Suppressor macrophage treated with lipopolysaccharide for 1 hour (primary cell): ENCODE results near the gene PTGER3.
"Not testable (repeated sequence)": the region's sequence is repeated elsewhere in the genome, so short reads cannot be mapped to it uniquely, and the experiment has no call there.

Experiments used
- DNase-seq, 3 donors: peaks; one replicate each; pipeline ENCODE4 v3.0.0-alpha.2; 2020 to 2022

The PTGER3 gene

DNA sequence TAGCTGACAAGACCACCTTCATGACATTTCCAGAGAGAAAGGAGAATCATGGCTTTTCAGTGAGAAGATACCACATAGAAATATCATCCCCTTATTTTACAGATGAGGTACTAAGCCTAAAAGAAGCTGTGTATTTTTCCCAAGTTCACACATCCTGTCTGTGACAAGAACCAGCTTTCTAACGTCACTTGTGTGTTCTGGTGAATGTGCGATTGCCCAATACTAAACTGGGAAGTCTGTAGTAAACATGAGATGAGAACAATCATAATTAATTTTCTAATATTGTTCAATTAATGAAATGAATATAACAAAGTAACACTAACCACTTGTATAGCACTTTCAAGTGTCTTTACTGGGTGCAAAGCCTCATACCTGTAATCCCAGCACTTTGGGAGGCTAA is 46.0 kb downstream of the PTGER3 start:
- peak in 1 of 3 donors; percentile 25 for DNase-seq

DNA sequence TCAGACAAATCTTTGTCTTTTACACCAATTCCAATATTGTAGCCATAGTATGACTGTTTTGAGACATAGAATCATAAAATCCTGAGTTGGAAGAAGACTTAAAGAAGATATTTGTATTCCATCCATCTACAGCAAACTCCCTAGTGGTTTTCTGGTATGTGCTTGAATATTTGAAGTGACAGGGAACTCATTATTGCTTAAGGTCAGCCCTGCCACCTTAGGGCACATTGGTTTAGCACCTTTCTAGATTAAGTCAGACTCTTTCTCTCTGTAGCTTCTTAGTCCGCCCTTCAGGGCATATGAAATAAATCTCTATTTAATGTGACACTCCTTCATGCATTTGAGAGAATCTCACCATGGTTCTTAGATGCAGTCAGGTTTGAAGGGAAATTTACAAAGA is 49.8 kb downstream of the PTGER3 start:
- DNase-seq: no peak

DNA sequence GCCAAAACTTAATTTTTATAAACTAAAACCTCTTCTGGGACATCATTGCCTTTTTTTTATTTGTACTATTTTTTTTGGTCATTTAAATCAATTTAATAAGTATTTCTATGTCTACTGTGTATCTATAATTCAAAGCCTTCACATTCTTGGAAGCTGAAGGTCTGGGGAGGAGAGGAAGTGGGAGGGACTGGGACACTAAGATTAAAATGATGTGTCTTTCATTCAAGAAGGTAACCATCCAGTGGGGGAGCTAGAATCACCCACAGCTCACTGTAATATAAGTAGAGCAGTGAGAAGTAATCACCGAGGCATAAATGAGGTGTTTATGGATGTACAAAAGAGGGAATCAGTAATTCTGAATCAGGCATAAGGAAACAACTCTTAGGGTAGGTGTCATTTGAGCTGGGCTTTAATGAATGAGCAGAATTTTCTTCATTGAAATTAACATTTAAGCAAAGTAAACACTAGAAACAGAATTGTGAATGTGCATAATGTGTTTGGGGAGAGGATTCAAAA is 52.8 kb downstream of the PTGER3 start:
- no peak for DNase-seq

DNA sequence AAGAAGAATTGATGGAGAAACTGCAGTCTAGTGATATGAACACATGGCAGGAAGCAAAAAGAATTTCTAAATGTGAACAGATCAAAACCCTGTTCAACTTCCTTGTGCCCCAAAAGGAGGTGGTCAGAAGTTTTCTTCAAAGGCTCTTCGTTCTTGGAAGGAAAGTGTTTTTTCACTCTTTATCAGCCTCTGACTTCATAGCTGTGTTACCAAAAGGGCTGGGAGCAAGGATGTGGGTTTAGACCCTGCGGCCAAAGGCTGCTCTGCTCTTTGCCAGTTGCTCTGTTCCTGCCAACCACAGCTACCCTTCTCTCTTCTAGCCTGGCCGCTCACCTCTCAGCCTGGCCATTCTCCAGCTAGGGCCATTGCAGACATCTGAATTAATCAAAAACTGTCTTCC is 53.8 kb downstream of the PTGER3 start:
- DNase-seq: no peak

DNA sequence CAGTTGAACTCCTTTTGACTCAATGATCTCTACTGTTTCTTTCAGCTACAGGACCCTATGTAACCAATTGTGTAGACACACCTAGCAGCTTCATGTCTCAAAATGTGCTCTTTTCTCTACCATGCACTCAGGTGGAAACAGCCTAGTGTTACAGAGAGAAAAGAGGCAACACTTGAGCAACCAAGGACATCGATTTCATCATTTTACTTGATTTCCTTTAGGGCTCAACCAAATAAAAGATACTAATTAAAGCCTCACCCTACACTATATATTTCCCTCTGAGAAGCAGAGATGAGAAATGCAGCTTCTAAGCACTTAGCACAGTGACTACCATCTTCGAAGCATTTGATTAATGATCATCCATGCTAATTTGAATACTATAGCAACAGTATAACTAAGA is 55.1 kb downstream of the PTGER3 start:
- no peak for DNase-seq

DNA sequence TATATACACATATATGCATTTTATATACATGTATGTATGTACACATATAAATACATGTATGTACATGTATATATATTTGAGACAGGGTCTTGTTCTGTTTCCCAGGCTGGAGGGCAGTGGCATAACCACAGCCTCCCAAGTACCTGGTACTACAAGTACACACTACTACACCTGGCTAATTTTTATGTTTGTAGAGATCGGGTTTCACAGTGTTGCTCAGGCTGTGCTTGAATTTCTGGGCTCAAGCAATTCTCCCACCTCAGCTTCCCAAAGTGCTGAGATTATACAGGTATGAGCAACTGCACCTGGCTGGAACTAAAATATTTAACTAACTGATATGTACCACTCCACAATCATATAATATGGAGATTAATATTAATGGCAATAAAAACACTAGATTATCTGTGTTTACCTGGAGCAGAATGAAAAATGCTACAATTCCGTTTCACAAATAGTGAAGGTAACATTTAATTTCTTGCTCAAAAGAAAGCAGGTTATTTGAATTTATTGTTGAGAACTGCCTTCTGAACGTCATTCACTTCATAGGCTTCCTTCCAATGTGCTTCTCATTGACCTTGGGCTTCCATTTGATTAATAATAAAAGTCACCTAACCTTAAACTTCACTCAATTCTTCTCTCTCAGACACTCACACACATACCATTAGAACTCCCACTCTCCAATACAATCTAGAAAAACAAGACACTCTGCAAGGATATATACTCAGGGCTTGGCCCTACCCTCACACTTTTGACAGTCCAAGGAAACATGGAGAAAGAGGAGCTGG is 57.0 kb downstream of the PTGER3 start:
- DNase-seq: no peak

DNA sequence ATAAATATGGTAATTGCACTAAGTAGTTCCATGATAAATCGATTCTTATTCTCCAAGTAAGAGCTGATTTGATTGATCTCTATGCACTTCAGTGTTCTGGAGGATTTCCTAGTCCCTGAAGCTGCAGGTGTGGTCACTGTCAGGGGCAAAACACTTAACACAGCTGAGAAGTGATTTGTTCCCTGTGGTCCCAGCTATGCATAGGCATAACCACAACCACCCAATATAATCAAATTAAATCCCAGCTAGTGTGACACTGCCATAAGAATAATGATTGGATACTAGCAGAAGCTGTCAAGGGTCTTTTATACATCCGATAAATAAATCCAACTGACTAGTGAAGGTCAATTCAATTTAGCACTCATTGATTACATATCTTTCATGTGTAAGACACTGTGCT is 60.1 kb downstream of the PTGER3 start:
- no peak for DNase-seq

DNA sequence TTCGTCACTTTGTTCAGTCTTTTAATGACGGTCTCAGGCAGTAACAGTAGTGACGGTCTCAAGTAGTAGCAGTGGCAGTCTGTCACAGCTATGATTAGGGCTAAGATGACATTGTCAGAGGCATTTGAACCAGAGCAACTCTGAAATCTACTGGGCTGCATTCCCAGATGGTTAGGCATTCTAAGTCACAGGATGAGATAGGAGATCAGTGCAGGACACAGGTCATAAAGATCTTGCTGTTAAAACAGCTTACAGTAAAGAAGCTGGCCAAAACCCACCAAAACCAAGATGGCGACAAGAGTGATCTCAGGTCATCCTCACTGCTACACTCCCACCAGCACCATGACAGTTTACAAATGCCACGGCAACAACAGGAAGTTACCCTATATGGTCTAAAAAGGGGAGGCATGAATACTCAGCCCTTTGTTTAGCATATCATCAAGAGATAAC is 61.8 kb downstream of the PTGER3 start:
- DNase-seq: not testable (repeated sequence)

DNA sequence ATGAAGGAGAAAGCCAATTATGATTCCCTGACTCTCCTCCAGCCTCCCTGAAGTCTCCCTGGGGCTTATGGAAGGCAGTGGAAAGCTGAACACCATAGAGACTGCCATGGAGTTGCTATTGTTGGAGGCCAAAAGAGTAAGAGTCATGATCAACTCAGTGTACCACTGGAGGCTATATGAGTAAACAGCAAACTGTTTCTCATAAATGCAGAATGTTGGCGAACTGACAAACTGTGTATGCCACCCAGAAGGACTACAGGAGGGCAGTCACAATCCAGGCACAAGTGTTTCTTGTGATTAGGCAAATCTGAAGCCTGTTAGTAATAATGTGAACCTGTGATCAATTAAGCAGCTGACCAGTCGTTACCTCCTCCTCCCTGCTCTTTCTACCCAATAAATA is 62.3 kb downstream of the PTGER3 start:
- not testable (repeated sequence) for DNase-seq

DNA sequence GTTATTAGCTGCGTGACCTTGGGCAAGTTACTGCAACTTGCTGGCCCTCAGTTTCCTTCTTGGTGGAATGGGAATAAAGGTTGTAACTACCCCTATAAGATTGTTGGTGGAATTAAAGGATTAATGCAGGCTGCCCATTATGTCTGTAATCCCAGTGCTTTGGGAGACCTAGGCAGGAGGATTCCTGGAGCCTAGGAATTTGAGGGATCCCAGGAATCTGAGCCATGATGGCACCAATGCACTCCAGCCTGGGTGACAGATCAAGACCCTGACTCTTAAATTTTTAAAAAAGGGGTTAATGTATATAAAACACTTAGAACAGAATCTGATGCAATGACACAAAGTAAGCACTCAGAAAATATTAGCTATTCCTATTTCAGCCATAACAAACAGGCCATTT is 67.3 kb downstream of the PTGER3 start:
- DNase-seq: no peak

DNA sequence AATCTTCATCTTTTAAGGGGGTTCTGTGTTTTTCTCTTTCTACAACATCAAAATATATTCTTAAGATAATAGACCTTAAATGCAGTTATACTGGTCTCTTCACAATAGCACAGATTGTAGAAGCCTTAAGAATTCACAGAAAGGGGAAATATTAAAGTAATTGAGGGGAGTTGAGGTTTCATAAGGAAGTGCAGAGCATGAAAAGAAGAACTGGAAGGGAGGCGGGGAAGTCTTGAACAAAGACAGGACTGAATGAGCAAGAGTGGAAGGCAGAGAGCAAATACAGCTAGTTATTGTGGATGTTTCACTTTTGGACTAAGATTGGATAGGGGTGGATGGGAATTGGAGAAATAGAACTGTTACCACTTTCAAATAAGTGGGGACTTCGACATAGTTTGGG is 67.7 kb downstream of the PTGER3 start:
- DNase-seq: peak; percentile 59 to 74 (median 70)

DNA sequence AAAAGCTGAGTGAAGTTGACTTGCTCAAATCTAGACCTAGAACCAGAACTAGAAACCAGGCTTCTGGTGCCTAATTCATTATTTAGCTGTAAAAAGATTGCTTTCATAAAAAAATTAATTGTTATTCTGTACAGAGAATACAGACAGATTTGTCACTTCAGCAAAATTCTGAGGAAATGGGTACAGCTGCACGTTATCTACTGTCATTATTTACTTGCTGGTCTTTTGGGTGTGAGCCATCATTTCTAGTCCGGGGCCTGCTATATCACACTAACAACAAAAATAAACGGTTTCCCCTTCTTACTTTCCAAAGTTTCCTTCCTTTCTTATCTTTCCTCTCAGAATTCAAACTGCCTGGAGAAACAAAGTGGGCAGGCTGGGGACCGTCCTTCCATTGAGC is 68.3 kb downstream of the PTGER3 start:
- no peak for DNase-seq

DNA sequence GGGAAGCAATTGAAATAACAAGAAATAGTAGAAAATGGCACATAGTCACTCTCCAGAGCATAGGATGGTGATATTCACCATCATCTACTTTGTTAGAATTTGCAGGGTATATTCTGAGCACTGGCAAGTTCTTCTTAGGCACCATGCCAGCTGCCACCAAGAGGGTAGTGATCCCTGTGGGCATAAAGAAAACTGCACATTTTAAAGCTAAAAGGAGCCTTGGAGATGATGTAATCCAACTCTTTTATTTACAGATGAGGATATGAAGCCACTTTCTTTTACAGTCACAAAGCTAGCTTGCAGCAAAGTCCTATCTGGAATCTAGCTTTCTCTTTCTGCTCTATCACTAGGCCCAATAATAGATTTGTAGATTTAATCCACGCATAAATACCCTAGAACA is 69.0 kb downstream of the PTGER3 start:
- DNase-seq: peak; percentile 31 to 64 (median 47)

DNA sequence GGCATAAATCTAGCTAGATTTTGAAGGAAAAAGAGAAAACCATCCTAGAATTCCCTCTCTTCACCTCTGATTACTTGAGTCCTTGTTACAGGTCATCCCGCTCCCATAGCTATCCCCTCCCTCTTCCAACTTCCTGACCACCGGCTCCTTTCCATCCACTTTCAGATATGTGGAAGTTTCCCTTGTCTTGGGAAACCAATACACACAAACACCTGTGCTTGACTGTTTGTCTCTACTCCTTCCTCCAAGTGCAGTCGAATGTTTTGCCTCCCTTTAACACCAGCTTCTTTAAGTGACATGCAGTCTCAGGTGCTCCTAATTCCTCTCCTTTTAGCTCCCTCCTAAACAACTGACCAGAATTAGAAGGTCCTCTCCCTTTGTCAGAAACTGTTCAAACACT is 70.0 kb downstream of the PTGER3 start:
- DNase-seq: no peak

DNA sequence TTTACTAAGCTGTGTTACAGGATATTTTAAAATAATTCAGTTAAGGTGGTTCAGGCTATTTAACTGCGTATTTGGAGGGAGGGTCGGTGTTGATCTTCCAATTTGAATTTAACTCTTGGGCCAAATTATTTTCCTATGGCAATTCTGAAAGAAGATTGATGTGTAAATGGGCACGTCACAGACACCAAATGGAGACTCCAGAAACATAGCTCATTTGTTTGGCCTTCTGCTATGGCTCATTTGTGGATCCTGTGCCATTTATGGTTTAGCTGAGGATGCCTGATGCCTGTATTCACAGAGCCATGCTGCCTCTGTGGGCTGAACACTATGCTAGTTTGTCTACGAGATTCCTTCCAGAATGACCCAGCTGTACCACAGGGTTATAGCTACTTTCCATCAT is 70.6 kb downstream of the PTGER3 start:
- DNase-seq: no peak

DNA sequence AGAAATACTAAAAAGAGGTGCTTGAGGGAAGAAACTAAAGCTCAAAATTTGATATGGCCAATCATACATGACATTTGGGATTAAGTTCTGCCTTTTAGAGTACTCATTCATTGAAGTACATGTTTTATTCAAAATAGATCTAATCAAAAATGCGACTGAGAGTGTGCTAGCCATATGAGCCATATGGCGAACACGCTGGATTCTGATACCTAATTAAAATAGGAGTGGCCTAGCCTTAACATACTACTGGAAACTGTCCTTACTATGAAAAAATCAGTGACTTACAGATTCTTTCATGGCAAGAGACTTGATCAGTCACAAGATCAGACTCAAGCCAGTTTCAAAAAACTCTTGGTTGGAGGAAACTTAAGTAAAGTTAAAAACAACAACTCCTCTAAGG is 73.9 kb downstream of the PTGER3 start:
- no peak for DNase-seq

DNA sequence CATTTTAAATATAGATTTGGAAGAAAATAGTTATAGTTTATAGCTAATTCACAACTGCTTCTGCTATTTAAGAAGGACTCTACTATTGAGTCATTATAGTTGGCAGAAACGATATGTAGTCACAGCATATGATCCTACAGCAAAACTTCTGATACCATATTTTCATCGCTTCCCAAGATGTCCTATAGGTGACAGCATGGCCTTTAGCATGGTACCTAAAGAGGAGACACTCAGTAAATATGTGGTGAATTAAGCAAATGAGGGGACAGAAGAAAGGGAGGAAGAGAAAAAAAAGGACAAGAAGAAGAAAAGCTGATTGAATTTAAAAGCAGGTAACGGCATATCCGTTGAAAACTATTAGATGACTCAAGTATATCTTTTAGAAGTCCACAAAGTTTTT is 77.2 kb downstream of the PTGER3 start:
- no peak for DNase-seq

DNA sequence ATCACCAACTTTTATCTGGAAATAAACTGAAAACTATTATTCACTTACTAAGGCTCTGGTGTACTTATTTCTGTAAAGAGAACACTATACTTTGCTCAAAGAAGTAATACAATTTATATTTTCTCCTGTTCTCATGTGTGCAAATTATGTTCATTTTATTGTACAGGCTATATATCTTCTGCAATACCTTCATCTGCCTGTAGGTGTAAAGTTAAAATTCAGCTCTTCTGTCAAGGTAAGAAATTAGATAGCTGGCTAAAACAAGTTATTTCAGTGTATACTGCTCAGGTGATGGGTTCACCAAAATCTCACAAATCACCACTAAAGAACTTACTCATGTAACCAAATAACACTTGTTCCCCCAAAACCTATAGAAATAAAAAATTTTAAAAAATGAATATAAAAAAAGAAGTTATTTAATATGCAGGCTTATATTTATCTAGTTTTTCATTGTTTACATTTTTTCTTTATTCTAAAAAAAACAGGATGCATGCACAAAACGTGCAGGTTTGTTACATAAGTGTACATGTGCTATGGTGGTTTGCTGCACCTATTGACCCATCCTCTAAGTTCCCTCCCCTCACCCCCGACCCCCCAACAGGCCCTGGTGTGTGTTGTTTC is 81.5 kb downstream of the PTGER3 start:
- DNase-seq: peak; percentile 13 to 46 (median 28)

DNA sequence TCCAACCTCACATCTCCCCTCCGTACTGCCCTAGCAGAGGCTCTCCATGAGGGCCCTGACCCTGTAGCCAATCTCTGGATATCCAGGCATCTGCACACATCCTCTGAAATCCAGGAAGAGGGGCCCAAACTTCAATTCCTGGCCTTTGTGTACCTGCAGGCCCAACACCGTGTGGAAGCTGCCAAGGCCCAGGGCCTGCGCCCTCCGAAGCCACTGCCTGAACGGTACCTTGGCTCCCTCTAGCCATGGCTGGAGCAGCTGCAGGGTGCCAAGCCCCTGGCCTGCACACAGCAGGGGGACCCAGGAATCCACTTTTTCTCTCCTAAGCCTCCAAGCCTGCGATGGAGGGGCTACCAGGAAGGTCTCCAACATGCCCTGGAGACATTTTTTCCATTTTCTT is 84.2 kb downstream of the PTGER3 start:
- DNase-seq: no peak

DNA sequence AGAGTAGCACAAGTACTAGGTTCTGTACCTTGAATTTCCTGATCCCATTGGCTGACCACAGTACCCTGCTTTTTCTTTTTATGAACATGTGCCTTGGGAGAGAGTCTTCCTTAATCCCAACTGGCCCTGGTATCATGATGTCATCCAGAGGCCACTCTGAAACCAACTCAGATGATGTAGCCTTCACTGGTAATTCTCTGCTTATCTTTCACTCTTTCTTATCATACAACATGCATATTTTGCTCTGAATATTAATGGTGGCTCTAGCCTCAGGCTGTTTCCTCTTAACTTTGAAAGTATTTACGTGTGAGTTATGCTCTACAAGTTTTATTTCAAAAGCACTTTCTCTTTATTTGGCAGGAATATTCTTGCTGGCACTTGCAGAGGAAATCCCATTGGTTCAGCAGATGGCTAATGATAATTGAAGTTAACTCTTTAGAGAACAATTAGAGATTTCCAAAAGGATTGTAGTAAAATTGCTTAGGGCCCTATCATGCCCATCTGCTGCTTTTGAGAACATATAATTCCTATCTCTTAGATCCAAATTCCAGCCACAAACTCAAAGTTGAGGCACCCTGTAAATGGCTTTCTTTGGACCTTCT is 86.1 kb downstream of the PTGER3 start:
- no peak for DNase-seq

DNA sequence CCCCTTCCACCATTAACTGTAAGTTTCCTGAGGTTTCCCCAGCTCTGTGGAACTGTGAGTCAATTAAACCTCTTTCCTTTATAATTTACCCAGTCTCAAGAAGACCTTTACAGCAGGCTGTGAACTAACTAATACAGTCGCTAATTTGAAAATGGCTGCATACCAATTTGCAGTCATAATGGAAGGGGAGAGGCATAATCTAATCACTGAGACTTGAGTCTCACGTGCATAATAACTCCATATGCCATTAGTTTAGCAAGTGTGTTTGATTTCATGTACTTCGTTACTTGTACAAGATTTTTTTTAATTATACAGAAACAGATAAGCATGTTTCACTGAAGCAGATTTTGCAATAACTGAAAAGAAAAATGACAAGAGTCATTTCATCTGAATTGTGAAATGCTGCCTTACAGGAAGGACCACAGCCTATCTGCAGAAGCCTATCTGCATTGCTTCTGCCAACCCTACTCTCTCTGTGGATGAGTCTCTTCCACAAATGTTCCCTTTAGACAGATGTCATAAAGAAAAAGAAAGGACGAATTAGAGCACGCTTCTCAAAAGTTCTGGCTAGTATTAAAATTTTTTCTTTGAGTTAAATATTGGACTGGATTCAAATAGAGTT is 99.1 kb downstream of the PTGER3 start:
- peak in 1 of 3 donors; percentile 11 for DNase-seq

DNA sequence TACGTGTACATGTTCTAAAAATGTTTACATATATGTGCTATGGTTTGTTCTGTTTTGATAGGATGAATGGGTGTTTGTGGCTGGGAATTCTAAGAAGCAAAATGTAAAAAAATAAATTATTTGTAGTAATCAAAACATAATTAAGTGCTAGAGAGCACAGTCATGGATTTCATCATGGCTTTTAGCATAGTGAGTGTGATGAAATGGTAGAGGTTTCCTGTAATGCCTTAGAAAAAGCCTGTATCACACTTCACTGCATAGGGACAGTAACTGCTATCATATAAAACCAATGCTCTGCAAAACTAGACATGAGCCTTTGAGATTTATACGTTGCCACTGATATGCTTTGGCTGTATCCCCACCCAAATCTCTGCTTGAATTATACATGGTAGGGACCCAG is 99.8 kb downstream of the PTGER3 start:
- no peak for DNase-seq

DNA sequence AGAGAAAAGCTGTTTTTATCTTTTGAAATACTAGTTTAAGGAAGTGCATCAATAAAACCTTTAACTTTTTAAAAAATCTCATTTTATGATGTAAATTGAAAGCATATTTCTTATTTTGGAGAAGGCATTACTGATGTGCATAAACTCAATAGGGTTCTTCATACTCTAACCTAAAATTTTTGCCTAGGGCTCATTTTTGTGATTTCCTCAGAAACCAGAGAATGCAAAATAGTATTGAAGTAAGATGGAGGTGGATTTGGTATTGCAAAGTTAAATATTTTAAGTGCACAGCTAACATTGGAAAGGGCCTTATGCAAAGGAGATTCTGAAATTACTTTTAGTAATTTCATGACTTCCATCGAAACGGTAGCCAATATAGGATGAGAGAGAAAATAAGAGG is 101.9 kb downstream of the PTGER3 start:
- DNase-seq: no peak

DNA sequence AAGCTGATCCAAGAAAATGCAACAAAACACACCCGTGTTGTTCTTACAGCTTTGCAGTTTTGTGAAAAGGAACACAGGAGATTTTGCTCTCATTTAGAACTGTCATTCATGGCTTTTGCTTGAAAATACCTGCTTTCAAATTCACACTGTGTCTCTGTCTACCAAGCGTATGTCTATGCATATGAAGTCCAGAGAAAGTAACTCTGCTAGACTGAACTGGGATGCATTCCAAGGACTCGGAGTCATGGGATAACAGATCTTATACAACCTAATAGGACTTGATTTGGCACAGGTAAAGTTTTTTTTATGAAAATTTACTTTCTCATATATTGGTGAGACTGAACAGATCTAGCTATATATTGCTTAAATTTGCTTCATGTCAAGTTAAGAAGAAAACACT is 102.4 kb downstream of the PTGER3 start:
- no peak for DNase-seq
